ENCODE data around the gene ALDH1L1.

GRCh38 chr3:126131881-126132750, 48.3 kb downstream of the ALDH1L1 start:
- TF ChIP-seq YY1 (IDR thresholded peaks at IDR 0.05; ENCODE audit: insufficient read depth, insufficient read length) = no peak
- TF ChIP-seq ZNF274 (IDR thresholded peaks at IDR 0.05; ENCODE audit: low read depth, low read length) = no peak
